Measurements from ENCODE around the gene ANHX. TPM values are rescaled to one million over a fixed set of nuclear protein-coding genes. Genes with fewer than 3 reads are reported as not detected.

Gene ANHX
- polyA plus RNA-seq, 4 donors: 0.11 TPM; not detected in 3

DNA sequence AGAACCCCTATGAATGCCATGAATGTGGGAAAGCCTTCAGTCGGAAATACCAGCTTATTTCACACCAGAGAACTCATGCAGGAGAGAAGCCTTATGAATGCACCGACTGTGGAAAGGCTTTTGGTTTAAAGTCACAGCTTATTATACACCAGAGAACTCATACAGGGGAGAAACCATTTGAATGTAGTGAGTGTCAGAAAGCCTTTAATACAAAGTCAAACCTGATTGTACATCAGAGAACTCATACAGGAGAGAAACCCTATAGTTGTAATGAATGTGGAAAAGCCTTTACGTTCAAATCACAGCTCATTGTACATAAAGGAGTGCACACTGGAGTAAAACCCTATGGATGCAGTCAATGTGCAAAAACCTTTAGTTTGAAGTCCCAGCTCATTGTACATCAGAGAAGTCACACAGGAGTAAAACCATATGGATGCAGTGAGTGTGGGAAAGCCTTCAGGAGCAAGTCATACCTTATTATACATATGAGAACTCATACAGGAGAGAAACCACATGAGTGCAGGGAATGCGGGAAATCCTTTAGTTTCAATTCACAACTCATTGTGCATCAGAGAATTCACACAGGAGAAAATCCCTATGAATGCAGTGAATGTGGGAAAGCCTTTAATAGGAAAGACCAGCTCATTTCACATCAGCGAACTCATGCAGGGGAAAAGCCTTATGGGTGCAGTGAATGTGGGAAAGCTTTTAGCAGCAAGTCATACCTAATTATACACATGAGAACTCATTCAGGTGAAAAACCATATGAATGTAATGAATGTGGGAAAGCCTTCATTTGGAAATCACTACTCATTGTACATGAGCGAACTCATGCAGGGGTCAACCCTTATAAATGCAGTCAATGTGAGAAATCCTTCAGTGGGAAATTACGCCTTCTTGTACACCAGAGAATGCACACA lies 32.1 kb downstream of the ANHX start:
- DNase-seq (ENCODE audit: low read depth in 4 of 4, low spot score in 3 of 4): no peak

- DNase-seq (ENCODE audit: low read depth in 4 of 4, low spot score in 3 of 4): no peak
Observed at GRCh38 chr12:133202493-133203343, 33.0 kb downstream of the ANHX start.

- DNase-seq (ENCODE audit: low read depth in 4 of 4, low spot score in 3 of 4): no peak
Observed at GRCh38 chr12:133201888-133202287, 33.8 kb downstream of the ANHX start.

- DNase-seq (ENCODE audit: low read depth in 4 of 4, low spot score in 3 of 4): no peak
Observed at GRCh38 chr12:133192847-133193246, 42.8 kb downstream of the ANHX start.

- DNase-seq (ENCODE audit: low read depth in 4 of 4, low spot score in 3 of 4): no peak
Observed at GRCh38 chr12:133190176-133190575, 45.5 kb downstream of the ANHX start.

DNA sequence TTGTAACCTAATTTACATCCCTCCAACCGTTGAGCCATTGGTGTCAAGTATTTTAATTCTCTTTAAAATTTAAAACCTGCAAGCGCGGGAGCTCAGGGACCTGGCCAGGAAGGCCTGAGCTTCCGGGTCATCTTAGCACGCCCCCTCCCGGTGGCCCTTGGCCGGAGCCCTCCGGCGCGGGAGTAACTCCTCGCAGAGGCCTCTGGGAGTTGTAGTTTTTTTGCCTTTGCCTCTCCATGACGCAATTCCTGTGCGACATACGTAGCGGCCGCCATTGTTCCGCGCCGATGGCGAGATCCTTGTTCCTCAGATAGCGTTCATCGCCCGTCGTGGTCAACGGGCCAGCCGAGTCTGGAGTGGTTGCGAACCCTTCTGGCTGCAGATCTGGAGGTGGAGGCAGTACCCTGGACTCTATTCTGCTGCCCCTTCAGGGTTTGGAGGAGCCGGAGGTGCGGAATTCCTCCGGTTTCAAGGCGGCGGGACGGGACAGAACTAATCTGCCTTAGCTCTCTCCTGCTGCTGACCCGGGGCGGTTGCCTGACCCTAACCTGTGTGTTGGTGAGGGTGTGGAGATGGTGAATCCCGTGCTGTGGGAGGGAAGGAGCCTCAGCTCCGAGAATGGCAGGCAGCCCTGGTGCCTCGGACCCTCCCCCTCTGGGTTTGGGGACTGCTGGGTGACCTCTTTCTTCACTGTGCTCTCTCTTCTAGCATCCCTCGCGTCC lies 54.3 kb downstream of the ANHX start, which contains the start of gene ZNF268:
ZNF268 (plus strand) TSS at position 258 of the 722 bp plus-strand sequence. CDS start 503 bp downstream, outside the sequence.
- DNase-seq (ENCODE audit: low read depth in 4 of 4, low spot score in 3 of 4): peak; percentile 76 to 89 (median 82)

- no peak for DNase-seq (ENCODE audit: low read depth in 4 of 4, low spot score in 3 of 4)
Observed at GRCh38 chr12:133180669-133181068, 55.0 kb downstream of the ANHX start.

DNA sequence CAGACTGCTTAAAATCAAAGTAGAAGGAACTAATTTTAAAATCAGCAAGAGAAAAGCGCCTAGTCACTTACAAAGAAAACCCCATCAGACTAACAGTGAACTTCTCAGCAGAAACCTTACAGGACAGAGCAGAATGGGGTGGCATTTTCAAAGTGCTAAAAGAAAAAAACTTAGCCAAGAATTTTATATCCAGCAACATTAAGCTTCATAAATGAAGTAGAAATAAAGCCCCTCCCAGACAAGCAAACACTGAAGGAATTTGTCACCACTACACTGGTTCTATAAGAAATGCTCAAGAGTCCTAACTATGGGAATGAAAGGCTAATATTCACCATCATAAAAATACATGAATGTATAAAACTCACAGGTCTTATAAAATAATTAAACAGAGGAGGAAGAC lies 60.8 kb downstream of the ANHX start:
- DNase-seq (ENCODE audit: low read depth in 4 of 4, low spot score in 3 of 4): no peak

- no peak for DNase-seq (ENCODE audit: low read depth in 4 of 4, low spot score in 3 of 4)
Observed at GRCh38 chr12:133172491-133172890, 63.2 kb downstream of the ANHX start.

Other genes starting within 250 kb of the ANHX start
- 10 to 100 TPM; 10.8 to 15.8 (median 12.2) TPM for gene ZNF26, start 249.5 kb downstream of the ANHX start, polyA plus RNA-seq (ENCODE audit: insufficient read length in 4 of 4)
- 10 to 100 TPM; 73.7 to 84.7 (median 75.7) TPM for gene ZNF84, start 198.4 kb downstream of the ANHX start, polyA plus RNA-seq (ENCODE audit: insufficient read length in 4 of 4)
- 10 to 100 TPM; 34.9 to 45.6 (median 43.1) TPM for gene ZNF140, start 155.0 kb downstream of the ANHX start, polyA plus RNA-seq (ENCODE audit: insufficient read length in 4 of 4)
- gene ZNF891, start 105.6 kb downstream of the ANHX start, polyA plus RNA-seq (ENCODE audit: insufficient read length in 4 of 4): 1 to 10 TPM; 3.6 to 7.6 (median 4.2) TPM
- 10 to 100 TPM; 14.3 to 26.9 (median 23.7) TPM for gene ZNF10, start 105.2 kb downstream of the ANHX start, polyA plus RNA-seq (ENCODE audit: insufficient read length in 4 of 4)
- 10 to 100 TPM; 23.2 to 43.9 (median 32.2) TPM for gene ZNF268, start 54.4 kb downstream of the ANHX start, polyA plus RNA-seq (ENCODE audit: insufficient read length in 4 of 4)